NCI-H2029 (cell line): ENCODE measurements around the gene CTBP2.

Source experiments
- DNase-seq: peaks from one replicate; lab custom pipeline; 2025; lab: John Stamatoyannopoulos, UW

CTBP2 gene

GRCh38 chr10:125010362-125010761, 150.0 kb downstream of the CTBP2 start:
- DNase-seq, result no peak

DNA sequence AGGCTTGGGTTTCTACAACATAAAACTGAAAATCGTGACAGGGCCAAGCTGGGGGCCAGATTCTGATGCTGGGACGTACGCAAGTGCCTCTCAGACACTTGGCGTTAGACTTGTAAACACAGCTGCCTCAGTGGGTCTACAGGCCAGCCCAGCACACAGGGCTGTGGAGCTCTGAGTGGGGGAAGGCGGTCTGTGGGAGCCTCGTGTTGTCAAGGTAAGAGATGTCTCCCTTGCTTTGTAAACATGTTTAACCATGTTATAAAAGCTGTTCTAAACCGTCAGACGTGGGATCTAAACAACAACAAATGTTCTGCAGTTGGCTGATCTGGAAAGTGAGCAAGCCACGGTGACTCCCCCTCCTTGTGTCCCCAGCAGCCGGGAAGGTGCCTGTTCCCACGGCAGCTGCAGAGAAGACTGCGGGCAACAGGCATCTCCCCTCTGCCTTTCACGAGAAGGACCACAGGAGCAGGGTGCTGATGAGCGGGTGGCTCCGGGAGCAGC, 150.7 kb downstream of the CTBP2 start:
- no peak for DNase-seq

DNA sequence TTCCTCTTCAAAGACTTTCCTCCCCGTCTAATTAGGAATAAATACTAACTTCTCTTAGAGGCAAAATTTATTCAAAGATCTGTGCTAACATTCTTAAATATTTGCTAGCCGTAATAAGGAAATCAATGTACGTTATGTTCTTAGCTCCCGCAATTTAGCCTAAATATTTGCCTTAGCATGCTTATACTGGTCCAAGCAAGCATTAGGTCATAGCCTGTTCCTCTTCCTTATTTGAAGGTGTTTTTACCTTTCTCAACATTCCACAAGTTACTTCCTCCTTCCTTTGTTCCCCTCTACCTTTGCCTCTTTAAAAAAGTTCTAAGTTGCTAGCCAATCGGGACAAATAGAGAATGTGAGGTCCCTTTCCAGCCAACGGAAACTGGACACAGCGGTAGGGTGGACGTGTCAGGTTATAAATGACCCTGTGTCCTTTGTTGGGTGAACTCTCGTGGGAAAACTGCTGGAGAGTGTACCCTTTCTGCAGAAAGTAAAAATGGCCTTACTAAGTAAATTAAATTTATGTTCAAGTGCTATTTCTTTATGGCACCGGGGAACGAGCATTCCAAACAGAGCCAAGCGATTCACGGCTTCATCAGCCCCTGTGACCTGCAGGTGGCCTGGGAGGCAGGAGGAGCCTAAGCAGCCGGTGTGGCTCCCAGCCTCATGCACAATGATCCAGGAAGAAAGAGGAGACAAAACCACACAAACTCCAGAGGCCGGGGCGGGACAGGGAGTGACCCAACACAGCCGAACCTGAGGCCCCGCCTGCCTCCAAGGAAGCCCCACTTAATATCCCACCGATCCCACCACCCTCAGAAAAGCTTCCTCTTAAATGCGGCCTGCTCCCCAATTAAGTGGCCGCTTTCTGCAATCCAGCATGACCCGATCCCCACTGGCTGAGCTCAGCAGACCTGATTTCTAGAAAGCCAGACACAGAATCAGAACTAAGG, 151.4 kb downstream of the CTBP2 start:
- DNase-seq, result no peak

- DNase-seq, result no peak
Measured at GRCh38 chr10:125007436-125007835, 152.9 kb downstream of the CTBP2 start.

GRCh38 chr10:125006921-125007426, 153.4 kb downstream of the CTBP2 start:
- DNase-seq, result no peak

DNA sequence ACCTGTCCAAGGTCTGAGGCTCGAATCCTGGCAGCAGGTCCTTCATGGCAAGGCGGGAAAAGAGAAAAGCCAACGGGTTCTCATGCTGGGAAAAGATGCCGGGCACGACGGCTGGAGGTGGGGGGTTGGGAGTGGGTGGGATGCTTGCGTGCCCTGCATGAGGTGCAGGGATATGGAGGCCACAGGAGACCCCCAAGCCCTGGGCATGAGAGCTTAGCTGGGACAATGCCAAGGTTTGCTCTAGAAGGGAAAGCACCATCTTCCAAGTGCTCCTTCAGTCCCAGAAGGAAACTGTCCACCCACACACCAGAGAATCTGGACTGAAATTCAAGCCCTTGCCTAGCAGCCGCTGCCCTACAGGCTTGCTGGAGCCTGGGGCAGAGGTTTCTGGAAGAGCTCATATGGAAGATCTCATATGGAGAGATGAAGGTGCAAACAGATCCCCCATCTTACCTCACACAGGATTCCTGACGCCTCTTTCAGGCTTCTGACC, 154.1 kb downstream of the CTBP2 start:
- DNase-seq, result no peak

DNA sequence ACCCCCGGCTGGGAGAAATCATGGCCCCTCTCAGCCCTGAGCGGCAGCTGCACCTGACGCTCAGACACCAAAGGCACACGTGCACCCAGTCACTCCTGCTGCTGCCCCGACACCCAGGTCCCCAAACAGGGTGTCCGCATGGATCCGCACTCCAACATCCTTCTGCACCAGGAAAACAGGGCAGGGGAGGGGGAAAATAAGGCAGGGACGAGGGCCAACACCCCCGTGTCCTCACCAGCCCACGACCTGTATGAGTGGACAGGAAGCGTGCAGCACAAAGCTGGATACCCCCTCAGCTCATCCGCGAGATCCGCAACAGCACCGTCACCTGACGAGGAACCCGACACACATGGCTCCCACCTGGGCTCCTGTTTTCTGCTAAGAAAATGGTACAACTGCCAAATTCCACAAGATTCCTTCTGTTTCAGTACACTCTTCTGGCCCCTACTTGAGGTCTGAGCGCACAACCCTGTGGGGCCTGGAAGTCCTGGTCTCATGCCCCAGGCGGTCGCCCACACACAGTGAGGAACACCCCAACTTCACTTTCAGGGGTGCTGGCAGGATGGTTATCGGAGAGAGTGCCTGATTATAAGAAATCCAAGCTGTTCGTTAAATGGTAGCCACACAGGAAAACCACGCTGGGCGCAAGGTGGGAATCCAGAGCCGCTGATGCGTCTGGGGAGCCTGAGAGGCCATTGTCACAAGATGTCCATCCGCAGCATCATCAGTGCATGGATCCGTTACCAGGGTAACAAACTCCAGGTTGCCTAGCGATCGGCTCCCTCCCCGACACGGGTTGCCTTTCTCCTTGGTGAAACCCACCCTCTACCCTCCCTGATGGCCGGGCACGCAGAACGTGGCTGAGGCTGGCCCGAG, 154.8 kb downstream of the CTBP2 start:
- no peak for DNase-seq

GRCh38 chr10:125004571-125005311, 155.6 kb downstream of the CTBP2 start:
- no peak for DNase-seq

DNA sequence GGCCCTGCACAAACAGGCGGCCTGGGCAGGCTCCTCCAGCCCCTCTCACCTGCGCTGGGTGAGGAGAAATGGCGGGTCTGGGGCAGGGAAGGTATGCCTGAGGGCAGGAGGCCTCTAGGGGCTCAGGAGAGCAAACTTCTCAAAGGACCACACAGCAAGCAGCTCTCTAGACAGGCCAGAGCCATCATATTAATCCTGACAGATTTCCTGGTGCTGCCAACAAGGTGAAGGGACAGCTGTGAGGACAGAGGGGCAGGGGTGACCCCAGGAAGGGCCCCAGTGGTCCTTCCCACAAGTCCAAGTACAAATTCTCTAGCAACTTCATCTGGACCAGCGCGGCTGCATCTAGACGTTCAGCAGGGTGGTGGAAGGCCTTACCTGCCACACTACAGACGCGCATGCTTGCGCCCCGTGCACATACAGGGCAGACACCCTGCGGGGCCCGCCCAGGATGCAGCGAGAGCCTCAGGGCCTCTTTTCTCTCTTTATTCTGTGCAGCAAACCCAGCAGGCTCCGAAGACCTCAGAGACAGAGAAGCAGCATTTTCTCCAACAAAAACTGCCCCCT, 156.4 kb downstream of the CTBP2 start:
- DNase-seq, result no peak

DNA sequence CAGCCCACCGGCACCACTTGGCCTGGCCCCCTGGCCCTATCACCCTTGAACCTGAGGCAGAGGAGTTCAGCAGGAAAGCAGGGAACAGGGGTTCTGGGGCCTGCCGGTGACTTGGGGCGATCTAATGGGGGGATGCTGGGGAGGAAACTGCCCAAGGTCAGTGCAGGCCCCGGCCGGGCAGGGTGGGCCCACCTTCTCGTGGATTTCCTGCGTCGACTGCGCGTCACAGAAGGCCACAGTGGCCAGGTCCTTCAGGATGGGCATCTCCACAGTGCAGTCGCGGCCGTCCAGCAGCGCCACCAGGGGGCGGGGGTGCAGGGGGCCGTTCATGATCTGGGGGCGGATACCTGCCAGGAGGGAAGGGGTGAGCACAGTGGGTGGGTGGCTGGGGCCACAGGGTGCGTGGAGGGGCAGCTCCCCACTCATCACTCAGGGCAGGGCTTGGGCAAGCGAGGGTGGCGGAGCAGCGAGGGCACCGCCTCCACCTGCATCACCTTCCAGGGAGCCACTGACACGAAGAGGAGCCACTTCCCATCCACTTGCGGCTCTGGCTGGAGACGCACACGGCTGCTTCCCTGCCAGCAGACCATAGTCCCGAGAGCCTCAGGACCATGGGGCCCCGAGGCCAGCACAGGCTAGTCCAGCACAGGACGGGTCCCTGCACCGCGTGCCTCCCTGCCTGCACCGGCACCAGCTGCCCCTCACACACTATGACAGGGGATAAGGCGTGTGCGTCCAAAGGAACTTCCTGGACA, 157.0 kb downstream of the CTBP2 start:
- DNase-seq, result no peak

GRCh38 chr10:125002423-125003145, 157.8 kb downstream of the CTBP2 start:
- DNase-seq, result no peak

GRCh38 chr10:125002047-125002422, 158.3 kb downstream of the CTBP2 start:
- no peak for DNase-seq

GRCh38 chr10:125001313-125002046, 158.9 kb downstream of the CTBP2 start:
- DNase-seq, result no peak

GRCh38 chr10:125000366-125001312, 159.7 kb downstream of the CTBP2 start:
- DNase-seq, result no peak

GRCh38 chr10:124999433-125000365, 160.7 kb downstream of the CTBP2 start:
- no peak for DNase-seq

DNA sequence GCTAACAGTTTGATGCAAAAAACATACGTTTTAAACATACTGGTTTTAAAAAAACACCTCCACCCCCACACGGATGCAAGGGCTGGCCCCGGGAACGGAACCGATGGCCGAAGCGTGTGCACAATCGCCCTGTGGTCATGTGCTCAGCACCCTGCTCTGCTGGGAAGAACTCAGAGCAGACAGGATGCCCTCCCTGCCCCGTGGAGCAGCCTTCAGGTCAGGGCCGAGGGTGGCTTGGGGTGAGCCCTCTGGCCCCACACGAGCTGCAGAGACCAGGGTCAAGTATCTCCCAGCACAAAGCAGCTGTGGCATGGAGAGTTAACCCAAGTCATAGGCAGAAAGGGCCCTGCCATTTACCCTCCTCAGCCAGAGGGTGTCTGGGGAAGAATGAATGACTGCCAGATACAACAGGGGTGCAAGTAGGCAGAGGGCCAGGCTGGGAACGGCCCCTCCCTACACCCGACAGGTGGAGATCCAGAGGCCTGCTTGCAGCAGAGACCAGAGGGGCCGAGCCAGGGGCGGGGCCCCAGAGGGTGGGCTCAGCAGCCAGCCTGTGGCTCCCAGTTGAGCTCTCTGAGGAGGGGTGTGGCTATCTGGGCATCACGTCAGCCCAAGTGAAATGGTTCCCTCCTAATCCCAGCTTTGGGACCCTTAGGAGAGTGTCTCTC, 161.6 kb downstream of the CTBP2 start:
- DNase-seq, result no peak
